ENCODE measurements around the gene ZC3H12A. TPM values are rescaled to one million over a fixed set of nuclear protein-coding genes. Genes with fewer than 3 reads are reported as not detected.

The ZC3H12A gene
- total RNA-seq, 2 experiments from 2014 or later = 164 to 165 TPM

DNA sequence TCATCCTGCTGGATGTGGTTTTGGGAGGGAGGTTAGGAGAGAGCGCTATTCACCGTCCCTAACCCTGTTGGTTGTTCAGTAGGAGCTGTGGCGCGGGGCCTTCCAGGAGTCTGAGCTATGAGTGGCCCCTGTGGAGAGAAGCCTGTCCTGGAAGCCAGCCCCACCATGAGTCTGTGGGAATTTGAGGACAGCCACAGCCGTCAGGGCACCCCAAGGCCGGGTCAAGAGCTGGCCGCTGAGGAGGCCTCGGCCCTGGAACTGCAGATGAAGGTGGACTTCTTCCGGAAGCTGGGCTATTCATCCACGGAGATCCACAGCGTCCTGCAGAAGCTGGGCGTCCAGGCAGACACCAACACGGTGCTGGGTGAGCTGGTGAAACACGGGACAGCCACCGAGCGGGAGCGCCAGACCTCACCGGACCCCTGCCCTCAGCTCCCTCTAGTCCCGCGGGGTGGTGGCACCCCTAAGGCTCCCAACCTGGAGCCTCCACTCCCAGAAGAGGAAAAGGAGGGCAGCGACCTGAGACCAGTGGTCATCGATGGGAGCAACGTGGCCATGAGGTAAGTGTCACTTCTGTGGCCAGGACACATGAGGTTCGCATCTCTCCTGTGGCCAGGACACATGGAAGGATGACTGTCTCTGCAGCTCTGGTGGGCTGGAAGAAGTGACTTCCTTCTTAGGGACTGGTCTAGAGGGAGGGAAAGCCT is 1.2 kb downstream of the ZC3H12A start:
- ChIA-PET POLR2A (interaction anchor here (0.7 to 10.8 kb wide), 9 partner anchors 11 to 1326 kb away, joined by 3 to 136 read pairs (median 6); partner anchors contain the start of genes MEAF6, MTF1, SNIP1 and TRAPPC3), CTCF (interaction anchor here (0.6 to 7.1 kb wide), 4 partner anchors 12 to 39 kb away, joined by 4 to 65 read pairs (median 4); partner anchors contain the start of gene MEAF6)
- H3K27me3 ChIP-seq (ENCODE audit: control insufficient read depth in 1 of 2, insufficient read depth in 2 of 2, low read length in 2 of 2) = no peaks in the 10 kb centered on the region
- H3K4me1 ChIP-seq (ENCODE audit: insufficient read depth, low read length) = peaks cover 82% of the 10 kb centered on the region
- no peaks in the 10 kb centered on the region for H3K27me3 Mint-ChIP-seq
- peak overlapping the region; percentile 97 for H3K4me3 Mint-ChIP-seq
- TF ChIP-seq, protein P1, sequence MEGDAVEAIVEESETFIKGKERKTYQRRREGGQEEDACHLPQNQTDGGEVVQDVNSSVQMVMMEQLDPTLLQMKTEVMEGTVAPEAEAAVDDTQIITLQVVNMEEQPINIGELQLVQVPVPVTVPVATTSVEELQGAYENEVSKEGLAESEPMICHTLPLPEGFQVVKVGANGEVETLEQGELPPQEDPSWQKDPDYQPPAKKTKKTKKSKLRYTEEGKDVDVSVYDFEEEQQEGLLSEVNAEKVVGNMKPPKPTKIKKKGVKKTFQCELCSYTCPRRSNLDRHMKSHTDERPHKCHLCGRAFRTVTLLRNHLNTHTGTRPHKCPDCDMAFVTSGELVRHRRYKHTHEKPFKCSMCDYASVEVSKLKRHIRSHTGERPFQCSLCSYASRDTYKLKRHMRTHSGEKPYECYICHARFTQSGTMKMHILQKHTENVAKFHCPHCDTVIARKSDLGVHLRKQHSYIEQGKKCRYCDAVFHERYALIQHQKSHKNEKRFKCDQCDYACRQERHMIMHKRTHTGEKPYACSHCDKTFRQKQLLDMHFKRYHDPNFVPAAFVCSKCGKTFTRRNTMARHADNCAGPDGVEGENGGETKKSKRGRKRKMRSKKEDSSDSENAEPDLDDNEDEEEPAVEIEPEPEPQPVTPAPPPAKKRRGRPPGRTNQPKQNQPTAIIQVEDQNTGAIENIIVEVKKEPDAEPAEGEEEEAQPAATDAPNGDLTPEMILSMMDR (IDR thresholded peaks at IDR 0.05) = no peak
- H3K9me3 Mint-ChIP-seq = no peaks in the 10 kb centered on the region
- peak in 3 of 14 experiments; percentile 31 to 37 (median 34) for DNase-seq
- peak overlapping the region; percentile 95 to 97 for H3K27ac ChIP-seq (ENCODE audit: low read depth in 1 of 2, low read length in 2 of 2)
- H3K9me3 ChIP-seq (ENCODE audit: control insufficient read depth in 1 of 2, insufficient read depth in 1 of 2, low read length in 2 of 2) = no peaks in the 10 kb centered on the region
- intact Hi-C loops (cut with DNase I, micrococcal nuclease) = loop anchor here in 1 of 2 experiments (5.0 kb wide), 2 partner anchors 77 to 1387 kb away; partner anchors contain the start of gene SNIP1
- peaks cover 66% of the 10 kb centered on the region for H3K36me3 Mint-ChIP-seq (ENCODE audit: low read depth)
- peaks cover 69% of the 10 kb centered on the region for H3K4me1 Mint-ChIP-seq (ENCODE audit: low read depth)
- H3K4me3 ChIP-seq (ENCODE audit: low read length) = peak overlapping the region; percentile 92
- peak overlapping the region; percentile 100 for H3K27ac Mint-ChIP-seq
- peaks cover 44% of the 10 kb centered on the region for H3K36me3 ChIP-seq (ENCODE audit: insufficient read depth, low read length)
- ATAC-seq (ENCODE audit: poor library complexity) = no peak

DNA sequence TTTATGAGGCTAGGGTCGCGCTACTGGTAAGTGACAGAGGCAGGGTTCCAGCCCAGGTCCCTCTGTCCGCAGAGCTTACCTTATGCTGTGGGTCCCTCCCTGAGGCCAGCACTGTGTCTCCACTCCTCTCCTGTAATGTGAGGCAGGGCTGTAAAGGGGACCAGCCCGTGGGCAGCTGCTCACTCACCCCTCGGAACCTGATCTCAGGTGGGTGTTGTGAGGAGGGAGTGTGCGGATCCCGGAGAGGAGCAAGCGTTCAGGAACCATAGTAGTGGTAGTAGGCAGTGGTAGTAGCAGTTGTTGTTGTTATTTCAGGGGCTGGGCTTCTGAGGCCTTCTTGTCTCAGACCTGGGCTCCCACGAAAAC is 1.7 kb downstream of the ZC3H12A start:
- H3K27me3 ChIP-seq (ENCODE audit: control insufficient read depth in 1 of 2, insufficient read depth in 2 of 2, low read length in 2 of 2) = no peaks in the 10 kb centered on the region
- H3K27ac Mint-ChIP-seq = peak overlapping the region; percentile 100
- ChIA-PET POLR2A (interaction anchor here (1.5 to 10.8 kb wide), 4 partner anchors 11 to 78 kb away, joined by 3 to 136 read pairs (median 25); partner anchors contain the start of genes MEAF6 and SNIP1), CTCF (interaction anchor here (0.6 to 7.1 kb wide), 5 partner anchors 11 to 39 kb away, joined by 4 to 65 read pairs (median 5); partner anchors contain the start of gene MEAF6)
- peak overlapping the region; percentile 92 for H3K4me3 ChIP-seq (ENCODE audit: low read length)
- TF ChIP-seq, protein P1 (IDR thresholded peaks at IDR 0.05) = no peak
- peaks cover 86% of the 10 kb centered on the region for H3K4me1 ChIP-seq (ENCODE audit: insufficient read depth, low read length)
- peaks cover 72% of the 10 kb centered on the region for H3K36me3 Mint-ChIP-seq (ENCODE audit: low read depth)
- no peaks in the 10 kb centered on the region for H3K9me3 ChIP-seq (ENCODE audit: control insufficient read depth in 1 of 2, insufficient read depth in 1 of 2, low read length in 2 of 2)
- H3K4me1 Mint-ChIP-seq (ENCODE audit: low read depth) = peaks cover 72% of the 10 kb centered on the region
- intact Hi-C loops (cut with DNase I, micrococcal nuclease) = loop anchor here in 1 of 2 experiments (5.0 kb wide), 2 partner anchors 76 to 1386 kb away; partner anchors contain the start of gene SNIP1
- H3K27ac ChIP-seq (ENCODE audit: low read depth in 1 of 2, low read length in 2 of 2) = peak overlapping the region; percentile 95 to 97
- no peak for ATAC-seq (ENCODE audit: poor library complexity)
- H3K4me3 Mint-ChIP-seq = peak overlapping the region; percentile 97
- no peaks in the 10 kb centered on the region for H3K9me3 Mint-ChIP-seq
- no peaks in the 10 kb centered on the region for H3K27me3 Mint-ChIP-seq
- peaks cover 50% of the 10 kb centered on the region for H3K36me3 ChIP-seq (ENCODE audit: insufficient read depth, low read length)
- peak in 3 of 14 experiments; percentile 18 to 34 (median 32) for DNase-seq

DNA sequence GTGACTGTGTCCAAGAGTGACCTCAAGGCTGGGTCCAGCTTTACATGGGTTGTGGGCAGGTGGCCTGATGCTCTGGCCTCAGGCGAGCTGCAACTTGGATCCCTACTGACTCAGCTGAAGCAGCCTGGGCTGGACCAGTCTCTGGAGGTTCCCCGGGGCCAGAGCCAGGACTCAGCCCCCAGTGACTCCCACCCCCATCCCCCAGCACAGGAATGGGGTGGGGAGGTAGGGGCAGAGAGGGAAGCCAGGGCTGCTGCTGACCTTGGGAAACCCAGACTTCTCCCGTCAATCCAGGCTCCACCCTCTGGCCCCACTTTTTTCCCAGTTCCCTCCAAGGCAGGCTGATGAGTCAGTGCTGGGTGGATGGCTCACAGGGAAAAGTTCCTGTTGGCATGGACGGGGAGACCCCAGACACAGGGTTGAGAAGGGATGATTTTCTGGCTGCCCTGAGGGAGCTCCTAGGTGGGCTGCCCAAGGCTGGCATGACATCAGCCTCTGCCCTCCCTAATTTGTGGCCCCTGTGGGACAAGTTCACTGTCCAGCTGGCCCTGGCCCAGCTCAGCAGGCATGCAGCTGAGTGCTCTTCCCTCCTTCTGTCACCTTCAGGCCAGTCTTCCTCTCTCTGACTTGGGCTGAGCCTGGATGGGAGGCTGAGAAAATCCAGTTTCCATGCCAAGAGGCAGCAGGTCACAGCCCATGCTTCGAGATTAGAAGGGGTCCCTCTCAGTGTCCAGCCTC is 2.2 kb downstream of the ZC3H12A start:
- ChIA-PET POLR2A (interaction anchor here (0.9 to 10.8 kb wide), 5 partner anchors 10 to 77 kb away, joined by 3 to 136 read pairs (median 9); partner anchors contain the start of genes MEAF6 and SNIP1), CTCF (interaction anchor here (0.6 to 7.1 kb wide), 4 partner anchors 11 to 37 kb away, joined by 4 to 65 read pairs (median 41); partner anchors contain the start of gene MEAF6)
- Mint-ChIP-seq H3K9me3 (no peaks in the 10 kb centered on the region), H3K4me3 (peak overlapping the region; percentile 97), H3K27ac (peak overlapping the region; percentile 100), H3K4me1 (ENCODE audit: low read depth) (peaks cover 68% of the 10 kb centered on the region), H3K36me3 (ENCODE audit: low read depth) (peaks cover 77% of the 10 kb centered on the region), H3K27me3 (no peaks in the 10 kb centered on the region)
- peak overlapping the region; percentile 92 for H3K4me3 ChIP-seq (ENCODE audit: low read length)
- no peak for ATAC-seq (ENCODE audit: poor library complexity)
- intact Hi-C loops (cut with DNase I, micrococcal nuclease) = loop anchor here in 1 of 2 experiments (5.0 kb wide), 2 partner anchors 76 to 1386 kb away; partner anchors contain the start of gene SNIP1
- DNase-seq = peak in 3 of 14 experiments; percentile 3 to 50 (median 47)
- no peaks in the 10 kb centered on the region for H3K9me3 ChIP-seq (ENCODE audit: control insufficient read depth in 1 of 2, insufficient read depth in 1 of 2, low read length in 2 of 2)
- H3K36me3 ChIP-seq (ENCODE audit: insufficient read depth, low read length) = peaks cover 55% of the 10 kb centered on the region
- H3K27me3 ChIP-seq (ENCODE audit: control insufficient read depth in 1 of 2, insufficient read depth in 2 of 2, low read length in 2 of 2) = no peaks in the 10 kb centered on the region
- TF ChIP-seq, protein P1 (IDR thresholded peaks at IDR 0.05) = no peak
- H3K27ac ChIP-seq (ENCODE audit: low read depth in 1 of 2, low read length in 2 of 2) = peak overlapping the region; percentile 95 to 97
- peaks cover 86% of the 10 kb centered on the region for H3K4me1 ChIP-seq (ENCODE audit: insufficient read depth, low read length)

Measured in CD4-positive, alpha-beta T cell (primary cell).